CD8-positive, alpha-beta memory T cell (primary cell): ENCODE results near the gene DUSP28. TPM values are rescaled to one million over a fixed set of nuclear protein-coding genes. Genes with fewer than 3 reads are reported as not detected.

Source experiments
- CTCF ChIA-PET: fragments of 350-600 bp; sonication (Branson Sonifier 250); formaldehyde crosslinking; loops from one replicate; lab custom pipeline; 2021; ENCODE audit warnings: antibody characterized with exemption; lab: Charles Lee
- POLR2A ChIA-PET: fragments of 350-600 bp; sonication (Branson Sonifier 250); formaldehyde crosslinking; loops from one replicate; lab custom pipeline; 2021; ENCODE audit warnings: antibody characterized with exemption; lab: Charles Lee
- DNase-seq, 5 donors: peaks; one replicate each; pipeline versions ENCODE4 v3.0.0 to v3.0.0-alpha.2; 2020 to 2022; ENCODE audit warnings: mixed read lengths in 1 of 5
- H3K27ac ChIP-seq: one replicate; pipeline ENCODE4 v1.7.0; 2013; ENCODE audit warnings: low read depth, mild to moderate bottlenecking, low read length, moderate library complexity
- H3K27me3 ChIP-seq: 2 replicates; pipeline ENCODE4 v1.7.0; 2013; ENCODE audit warnings: low read length, mild to moderate bottlenecking; ENCODE audit not compliant: insufficient read depth, poor library complexity, severe bottlenecking
- H3K36me3 ChIP-seq: 2 replicates; pipeline ENCODE4 v1.7.0; 2013; ENCODE audit warnings: mild to moderate bottlenecking, low read length, moderate library complexity; ENCODE audit not compliant: insufficient read depth
- H3K4me1 ChIP-seq: 2 replicates; pipeline ENCODE4 v1.7.0; 2013; ENCODE audit warnings: mild to moderate bottlenecking, low read length, moderate library complexity; ENCODE audit not compliant: insufficient read depth
- H3K4me3 ChIP-seq: 2 replicates; pipeline ENCODE4 v1.7.0; 2013; ENCODE audit warnings: mild to moderate bottlenecking, low read length
- H3K9me3 ChIP-seq: 2 replicates; pipeline ENCODE4 v1.7.0; 2013; ENCODE audit warnings: mild to moderate bottlenecking, low read length
- H3K27ac Mint-ChIP-seq, 8 donors: one replicate each; pipeline ENCODE4 v1.8.0; 2020 to 2021; ENCODE audit warnings: mixed read lengths in 8 of 8, mild to moderate bottlenecking in 6 of 8, inconsistent platforms in 3 of 8, moderate library complexity in 3 of 8
- H3K27me3 Mint-ChIP-seq, 2 donors: one replicate each; pipeline ENCODE4 v1.8.0; 2020 to 2021; ENCODE audit warnings: mixed read lengths in 2 of 2, mild to moderate bottlenecking in 1 of 2, moderate library complexity in 1 of 2
- H3K36me3 Mint-ChIP-seq, 3 donors: one replicate each; pipeline ENCODE4 v1.8.0; 2020 to 2021; ENCODE audit warnings: mixed read lengths in 3 of 3, inconsistent platforms in 1 of 3, mild to moderate bottlenecking in 1 of 3
- H3K4me1 Mint-ChIP-seq, 3 donors: one replicate each; pipeline ENCODE4 v1.8.0; 2020 to 2021; ENCODE audit warnings: mixed read lengths in 3 of 3, inconsistent platforms in 1 of 3, mild to moderate bottlenecking in 1 of 3
- H3K4me3 Mint-ChIP-seq, 7 donors: one replicate each; pipeline ENCODE4 v1.8.0; 2020 to 2021; ENCODE audit warnings: mixed read lengths in 7 of 7, mild to moderate bottlenecking in 6 of 7, moderate library complexity in 4 of 7, inconsistent platforms in 2 of 7
- H3K9me3 Mint-ChIP-seq, 5 donors: one replicate each; pipeline ENCODE4 v1.8.0; 2020 to 2022; ENCODE audit warnings: mixed read lengths in 5 of 5, mild to moderate bottlenecking in 3 of 5, moderate library complexity in 2 of 5, inconsistent platforms in 1 of 5
- polyA plus RNA-seq: library from polyadenylated mRNA; unstranded; fragments of 300-500 nt; fragmentation: Illumina TruSeq; gene quantifications from one replicate; pipeline ENCODE4 v1.2.3, GENCODE V29; 2021
- total RNA-seq, 2 experiments: library from RNA; stranded (reverse); gene quantifications; one replicate each; pipeline ENCODE4 v1.2.3, GENCODE V29; 2021

DUSP28 gene
- total and polyA plus RNA-seq, 3 experiments from 2014 or later = 7.0 to 22.0 (median 7.0) TPM

DNA sequence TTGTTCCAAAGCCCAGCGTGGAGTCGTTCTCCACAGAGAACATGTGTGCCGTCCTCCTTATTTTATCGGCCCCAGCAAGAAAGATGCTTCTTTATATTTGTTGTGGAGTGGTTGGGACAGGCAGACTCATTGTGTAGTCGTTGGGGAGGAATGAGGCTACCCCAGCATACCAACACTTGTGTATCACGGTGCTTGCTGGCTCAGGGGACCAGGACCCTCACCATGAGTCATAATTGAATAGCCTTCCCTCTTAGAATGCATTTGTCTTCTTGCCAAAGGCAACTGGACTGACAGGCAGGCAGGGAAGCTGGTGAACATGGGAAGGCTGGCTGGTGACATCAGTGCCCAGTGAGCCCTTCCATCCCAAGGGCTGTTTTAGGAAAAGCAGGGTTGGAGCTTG lies 31.1 kb downstream of the DUSP28 start:
- H3K27me3 Mint-ChIP-seq = peaks cover 0 to 2% of the 10 kb centered on the region in 2 donors
- Histone ChIP-seq H3K4me3 (no peak overlapping the region), H3K4me1 (peaks cover 19% of the 10 kb centered on the region), H3K36me3 (peaks cover 9% of the 10 kb centered on the region), H3K27me3 (no peaks in the 10 kb centered on the region), H3K9me3 (no peaks in the 10 kb centered on the region), H3K27ac (no peak overlapping the region)
- peaks cover 24 to 39% (median 27%) of the 10 kb centered on the region in 3 donors for H3K4me1 Mint-ChIP-seq
- H3K4me3 Mint-ChIP-seq = peak overlapping the region in 1 of 7 donors; percentile 58
- H3K27ac Mint-ChIP-seq = no peak overlapping the region
- CTCF ChIA-PET = interaction anchor here (1.2 to 1.5 kb wide), 2 partner anchors 11 to 35 kb away, joined by 3 to 4 read pairs; no protein-coding TSS in a partner anchor
- H3K36me3 Mint-ChIP-seq = peaks cover 0 to 77% (median 0%) of the 10 kb centered on the region in 3 donors
- POLR2A ChIA-PET = no interaction called here
- peak in 1 of 5 donors; percentile 28 for DNase-seq
- H3K9me3 Mint-ChIP-seq = no peaks in the 10 kb centered on the region

DNA sequence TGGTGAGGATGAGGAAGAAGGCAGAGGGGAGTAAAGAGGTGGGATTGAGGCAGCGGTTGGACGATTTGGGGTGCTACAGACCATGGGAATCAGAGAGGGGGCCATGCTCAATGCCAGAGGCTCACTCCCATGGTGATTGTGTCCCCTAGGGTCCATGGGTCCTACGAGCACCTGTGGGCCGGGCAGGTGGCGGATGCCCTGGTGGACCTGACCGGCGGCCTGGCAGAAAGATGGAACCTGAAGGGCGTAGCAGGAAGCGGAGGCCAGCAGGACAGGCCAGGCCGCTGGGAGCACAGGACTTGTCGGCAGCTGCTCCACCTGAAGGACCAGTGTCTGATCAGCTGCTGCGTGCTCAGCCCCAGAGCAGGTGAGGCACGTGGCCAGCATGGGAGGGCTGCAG lies 31.6 kb downstream of the DUSP28 start:
- Mint-ChIP-seq H3K27ac (peak overlapping the region in 1 of 8 donors; percentile 57), H3K27me3 (peaks cover 0 to 2% of the 10 kb centered on the region in 2 donors), H3K4me3 (peak overlapping the region in 1 of 7 donors; percentile 13), H3K4me1 (peaks cover 24 to 39% (median 27%) of the 10 kb centered on the region in 3 donors), H3K36me3 (peaks cover 0 to 81% (median 0%) of the 10 kb centered on the region in 3 donors), H3K9me3 (no peaks in the 10 kb centered on the region)
- ChIA-PET POLR2A (no interaction called here), CTCF (interaction anchor here (1.0 to 1.2 kb wide), 2 partner anchors 26 to 35 kb away, joined by 3 read pairs; no protein-coding TSS in a partner anchor)
- Histone ChIP-seq H3K27me3 (no peaks in the 10 kb centered on the region), H3K9me3 (no peaks in the 10 kb centered on the region), H3K4me1 (peaks cover 19% of the 10 kb centered on the region), H3K36me3 (peaks cover 9% of the 10 kb centered on the region), H3K27ac (no peak overlapping the region), H3K4me3 (no peak overlapping the region)
- peak in 1 of 5 donors; percentile 26 for DNase-seq

DNA sequence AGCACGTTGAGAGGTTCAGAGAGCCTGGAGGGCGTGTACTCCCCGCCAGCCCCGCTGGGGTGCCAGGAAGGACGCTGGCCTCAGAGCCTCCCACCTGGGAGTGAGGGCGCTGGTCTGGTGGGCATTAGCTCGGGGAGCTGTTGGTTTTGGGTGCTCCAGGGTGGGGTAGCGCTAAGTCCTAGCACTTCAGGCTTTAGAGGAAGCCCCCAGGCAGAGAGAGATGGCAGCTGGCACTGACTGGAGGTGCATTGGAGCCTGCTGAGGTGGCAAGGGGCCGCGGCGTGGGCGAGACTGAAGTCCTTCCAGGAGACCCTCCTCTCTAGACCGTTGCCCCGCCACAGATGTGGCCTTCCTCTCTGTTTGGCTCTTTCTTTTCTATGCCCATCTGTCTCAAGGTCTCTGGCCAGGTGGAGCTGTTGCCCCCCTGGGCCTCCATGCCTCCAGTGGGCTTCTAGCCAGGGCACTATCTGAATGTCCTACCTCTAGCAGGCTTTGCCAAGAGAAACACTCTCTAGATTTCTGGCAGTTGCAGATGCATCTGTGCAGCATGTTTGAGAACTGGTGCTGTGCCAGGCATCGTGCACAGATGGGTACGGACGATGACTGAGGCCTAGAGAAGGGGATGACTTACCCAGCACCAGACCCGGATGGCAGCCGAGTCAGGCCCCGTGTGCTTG lies 33.0 kb downstream of the DUSP28 start:
- peaks cover 0 to 2% of the 10 kb centered on the region in 2 donors for H3K27me3 Mint-ChIP-seq
- H3K4me1 Mint-ChIP-seq = peaks cover 13 to 27% (median 15%) of the 10 kb centered on the region in 3 donors
- Histone ChIP-seq H3K27ac (no peak overlapping the region), H3K27me3 (no peaks in the 10 kb centered on the region), H3K36me3 (peaks cover 9% of the 10 kb centered on the region), H3K4me3 (no peak overlapping the region), H3K4me1 (peaks cover 9% of the 10 kb centered on the region), H3K9me3 (no peaks in the 10 kb centered on the region)
- ChIA-PET POLR2A (no interaction called here), CTCF (interaction anchor here (1.5 kb wide), 1 partner anchor 13 kb away, joined by 7 read pairs; no protein-coding TSS in a partner anchor)
- H3K36me3 Mint-ChIP-seq = peaks cover 0 to 86% (median 0%) of the 10 kb centered on the region in 3 donors
- H3K27ac Mint-ChIP-seq = peak overlapping the region in 1 of 8 donors; percentile 10
- DNase-seq = peak in 1 of 5 donors; percentile 15
- H3K4me3 Mint-ChIP-seq = no peak overlapping the region
- no peaks in the 10 kb centered on the region for H3K9me3 Mint-ChIP-seq

DNA sequence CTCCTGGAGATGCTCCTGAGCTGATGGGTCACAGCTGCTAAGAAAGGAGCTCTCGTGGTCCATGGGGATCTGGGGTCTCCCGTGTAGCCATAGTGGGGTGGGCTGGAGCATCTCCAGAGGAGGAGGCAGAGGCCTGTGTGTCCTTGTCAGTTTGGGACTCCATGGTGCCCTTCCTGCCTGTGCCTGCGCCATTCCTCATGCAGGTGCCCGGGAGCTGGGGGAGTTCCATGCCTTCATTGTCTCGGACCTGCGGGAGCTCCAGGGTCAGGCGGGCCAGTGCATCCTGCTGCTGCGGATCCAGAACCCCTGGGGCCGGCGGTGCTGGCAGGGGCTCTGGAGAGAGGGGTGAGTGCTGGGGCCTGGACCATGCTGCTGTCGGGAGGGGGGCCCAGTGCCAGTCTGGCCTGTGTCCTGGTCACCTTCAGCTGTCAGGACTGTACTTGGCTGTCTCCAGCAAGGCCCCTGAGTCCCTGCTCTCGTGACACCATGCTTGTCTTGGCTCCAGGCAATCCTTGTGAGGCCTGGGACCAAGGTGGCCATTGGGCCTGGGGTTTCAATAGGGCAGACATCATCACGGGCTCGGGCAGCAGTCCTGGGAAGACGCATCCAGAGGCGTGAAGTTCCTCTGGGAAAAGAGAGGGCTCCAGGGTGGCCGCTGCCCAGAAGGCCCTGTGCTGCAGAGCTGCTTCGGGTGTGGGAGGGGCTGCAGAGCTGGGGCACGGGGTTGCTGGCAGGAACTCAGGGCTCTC lies 33.7 kb downstream of the DUSP28 start:
- peak in 1 of 5 donors; percentile 38 for DNase-seq
- peaks cover 9% of the 10 kb centered on the region for H3K36me3 ChIP-seq
- Mint-ChIP-seq H3K27me3 (no peaks in the 10 kb centered on the region), H3K27ac (peak overlapping the region in 1 of 8 donors; percentile 10), H3K36me3 (peaks cover 0 to 86% (median 0%) of the 10 kb centered on the region in 3 donors), H3K4me1 (peaks cover 6 to 20% (median 8%) of the 10 kb centered on the region in 3 donors), H3K4me3 (no peak overlapping the region), H3K9me3 (no peaks in the 10 kb centered on the region)
- peaks cover 2% of the 10 kb centered on the region for H3K4me1 ChIP-seq
- H3K27me3 ChIP-seq = no peaks in the 10 kb centered on the region
- no peak overlapping the region for H3K27ac ChIP-seq
- H3K9me3 ChIP-seq = no peaks in the 10 kb centered on the region
- no peak overlapping the region for H3K4me3 ChIP-seq
- POLR2A ChIA-PET = no interaction called here
- CTCF ChIA-PET = interaction anchor here (1.1 to 1.5 kb wide), 3 partner anchors 14 to 28 kb away, joined by 3 to 7 read pairs (median 3); no protein-coding TSS in a partner anchor

GRCh38 chr2:240594511-240595380 lies 34.6 kb downstream of the DUSP28 start:
- no peaks in the 10 kb centered on the region for H3K9me3 Mint-ChIP-seq
- ChIA-PET POLR2A (no interaction called here), CTCF (interaction anchor here (1.1 to 1.5 kb wide), 3 partner anchors 15 to 29 kb away, joined by 3 to 7 read pairs (median 3); no protein-coding TSS in a partner anchor)
- DNase-seq = peak in 1 of 5 donors; percentile 44
- no peak overlapping the region for H3K4me3 Mint-ChIP-seq
- H3K36me3 ChIP-seq = peaks cover 9% of the 10 kb centered on the region
- H3K27me3 ChIP-seq = no peaks in the 10 kb centered on the region
- H3K9me3 ChIP-seq = no peaks in the 10 kb centered on the region
- H3K27me3 Mint-ChIP-seq = no peaks in the 10 kb centered on the region
- no peaks in the 10 kb centered on the region for H3K4me1 ChIP-seq
- H3K4me1 Mint-ChIP-seq = peaks cover 2 to 14% (median 4%) of the 10 kb centered on the region in 3 donors
- peaks cover 0 to 87% (median 0%) of the 10 kb centered on the region in 3 donors for H3K36me3 Mint-ChIP-seq
- peak overlapping the region in 2 of 8 donors; percentile 32 to 70 for H3K27ac Mint-ChIP-seq
- no peak overlapping the region for H3K4me3 ChIP-seq
- H3K27ac ChIP-seq = no peak overlapping the region

DNA sequence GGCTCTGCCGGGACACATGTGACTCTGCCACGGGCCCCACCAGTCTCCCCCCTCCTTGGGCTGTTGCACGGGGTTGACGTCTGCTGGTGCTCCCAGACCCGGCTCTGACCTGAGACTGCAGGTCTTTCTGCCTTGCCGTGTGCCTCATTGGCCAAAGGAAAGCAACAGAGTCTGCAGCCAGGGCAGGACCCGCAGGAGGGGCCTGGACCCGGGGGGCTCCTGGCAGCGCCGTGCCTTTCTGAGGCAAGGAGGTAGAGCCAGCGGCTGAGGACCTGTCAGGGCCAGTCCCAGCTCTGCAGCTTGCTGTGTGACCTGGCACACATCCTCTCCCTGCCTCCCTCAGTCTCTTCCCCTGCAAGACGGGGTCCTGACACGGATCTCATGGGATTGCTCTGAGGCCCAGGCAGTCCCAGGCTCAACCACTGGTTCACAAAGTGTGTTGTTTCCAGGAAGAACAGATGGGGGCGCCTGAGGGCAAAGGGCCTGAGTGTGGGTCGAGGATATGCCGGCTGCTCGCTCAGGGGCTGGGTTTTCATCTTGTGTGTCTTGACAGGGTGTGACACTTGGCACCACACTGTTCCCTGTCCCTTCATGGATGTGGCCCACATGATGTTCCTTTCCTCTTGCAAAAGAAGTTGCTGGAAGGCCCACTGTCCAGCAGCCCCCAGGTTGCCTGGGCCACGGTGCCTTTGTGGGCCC lies 35.4 kb downstream of the DUSP28 start:
- no peak overlapping the region for H3K4me3 ChIP-seq
- H3K27ac ChIP-seq = no peak overlapping the region
- Mint-ChIP-seq H3K4me1 (peaks cover 2 to 8% (median 4%) of the 10 kb centered on the region in 3 donors), H3K9me3 (no peaks in the 10 kb centered on the region), H3K27ac (peak overlapping the region in 2 of 8 donors; percentile 27 to 38), H3K27me3 (no peaks in the 10 kb centered on the region), H3K4me3 (peak overlapping the region in 1 of 7 donors; percentile 34), H3K36me3 (peaks cover 0 to 87% (median 0%) of the 10 kb centered on the region in 3 donors)
- peaks cover 9% of the 10 kb centered on the region for H3K36me3 ChIP-seq
- no peaks in the 10 kb centered on the region for H3K27me3 ChIP-seq
- no peaks in the 10 kb centered on the region for H3K9me3 ChIP-seq
- ChIA-PET POLR2A (no interaction called here), CTCF (interaction anchor here (1.4 to 1.5 kb wide), 2 partner anchors 27 to 81 kb away, joined by 4 read pairs; no protein-coding TSS in a partner anchor)
- peak in 3 of 5 donors; percentile 13 to 46 (median 37) for DNase-seq
- no peaks in the 10 kb centered on the region for H3K4me1 ChIP-seq

- Histone ChIP-seq H3K4me3 (no peak overlapping the region), H3K27me3 (no peaks in the 10 kb centered on the region), H3K27ac (no peak overlapping the region), H3K36me3 (peaks cover 7% of the 10 kb centered on the region), H3K4me1 (no peaks in the 10 kb centered on the region), H3K9me3 (no peaks in the 10 kb centered on the region)
- H3K36me3 Mint-ChIP-seq = peaks cover 0 to 84% (median 0%) of the 10 kb centered on the region in 3 donors
- peak overlapping the region in 2 of 8 donors; percentile 27 to 38 for H3K27ac Mint-ChIP-seq
- H3K4me1 Mint-ChIP-seq = peaks cover 2 to 8% (median 4%) of the 10 kb centered on the region in 3 donors
- ChIA-PET POLR2A (no interaction called here), CTCF (interaction anchor here (1.4 to 1.5 kb wide), 2 partner anchors 26 to 82 kb away, joined by 4 read pairs; no protein-coding TSS in a partner anchor)
- H3K4me3 Mint-ChIP-seq = no peak overlapping the region
- no peaks in the 10 kb centered on the region for H3K9me3 Mint-ChIP-seq
- H3K27me3 Mint-ChIP-seq = no peaks in the 10 kb centered on the region
- no peak for DNase-seq
Observed at GRCh38 chr2:240596080-240596460, 35.9 kb downstream of the DUSP28 start.
